Adrenal gland (tissue), 12 donors: Measurements from ENCODE around the gene SYK. TPM values are rescaled to one million over a fixed set of nuclear protein-coding genes. Genes with fewer than 3 reads are reported as not detected.

Experiments
- DNase-seq, 7 donors: peaks; one replicate each; pipeline ENCODE4 v3.0.0-alpha.2; 2019 to 2020
- H3K27ac ChIP-seq, 5 donors: fragments of 200-600 bp; sonication (generic) in 4 of 5; 1 replicate in 3 of 5; 2 replicates in 2 of 5; pipeline versions ENCODE4 v1.5.1 to v1.8.0; 2016 to 2020; ENCODE audit warnings: mild to moderate bottlenecking in 1 of 5
- H3K27me3 ChIP-seq: fragments of 200-600 bp; 2 replicates; pipeline ENCODE4 v1.8.0; 2021
- H3K36me3 ChIP-seq, 2 donors: fragments of 200-600 bp; replicated peaks in 1 of 2; 1 replicate in 1 of 2; 2 replicates in 1 of 2; pipeline versions ENCODE4 v1.5.1 to v1.8.0; 2018 to 2022
- H3K4me1 ChIP-seq, 2 donors: fragments of 200-600 bp; replicated peaks in 1 of 2; 1 replicate in 1 of 2; 2 replicates in 1 of 2; pipeline versions ENCODE4 v1.5.1 to v1.8.0; 2018 to 2021
- H3K4me3 ChIP-seq, 4 donors: fragments of 200-600 bp; sonication (generic) in 3 of 4; one replicate each; pipeline ENCODE4 v1.5.1; 2016 to 2018
- H3K9me3 ChIP-seq, 3 donors: fragments of 200-600 bp; sonication (generic) in 1 of 3; replicated peaks in 1 of 3; 1 replicate in 2 of 3; 2 replicates in 1 of 3; pipeline versions ENCODE4 v1.5.1 to v1.8.0; 2016 to 2021
- POLR2A ChIP-seq, 2 donors: fragments of 450-650 bp; IDR thresholded peaks; one replicate each; pipeline ENCODE4 v1.6.1; 2017; ENCODE audit warnings: antibody characterized with exemption in 2 of 2, mild to moderate bottlenecking in 2 of 2, moderate library complexity in 1 of 2
- WGBS, 4 donors: extraction: QIAGEN DNeasy Blood & Tissue Kit in 2 of 4; methylation state at CpG; one replicate each; pipeline versions ENCODE4 v1.1.5 to v1.1.7; 2013 to 2017; 5-methylcytosine and 5-hydroxymethylcytosine counted together
- intact Hi-C, 2 donors: fragments of 100-400 bp; cut with DNase I; formaldehyde crosslinking; loops; one replicate each; pipeline versions ENCODE4 v1.14.1 to v1.15.0; 2022 to 2023
- polyA plus RNA-seq, 3 donors: library from polyadenylated mRNA; stranded (reverse); fragments of 200-250 nt in 2 of 3; fragments of 350-450 nt in 1 of 3; fragmentation: Illumina TruSeq in 1 of 3; extraction: RNeasy Lipid Tissue Mini Kit (QIAGEN cat#74804) in 1 of 3; gene quantifications; one replicate each; pipeline ENCODE4 v1.2.3, GENCODE V29; 2013 to 2014
- total RNA-seq, 9 donors: library from RNA; depleted of rRNA in 4 of 9; stranded (reverse); fragments of >200 nt in 4 of 9; fragments of 120-200 nt in 1 of 9; fragmentation: NEBNext Ultra II Directional in 1 of 9; extraction: Animal tissue kit (Norgen Biotek cat#: 25700) in 1 of 9; gene quantifications; one replicate each; pipeline versions ENCODE4 v1.1.0 to v1.2.4, GENCODE V29; 2013 to 2023
- TF ChIP-seq, protein P1 (sequence below), 6 experiments: fragments of 450-650 bp in 4 of 6; fragments of 200-600 bp in 2 of 6; sonication (generic) in 1 of 6; IDR thresholded peaks; 1 replicate in 5 of 6; 2 replicates in 1 of 6; pipeline versions ENCODE4 v1.5.1 to v1.8.0; 2016 to 2021; ENCODE audit warnings: antibody characterized with exemption in 6 of 6, mild to moderate bottlenecking in 2 of 6, moderate library complexity in 1 of 6
- donor health status: healthy with polysubstance abuse.
- donor health status: Bipolar disorder and iron deficiency.
- donor health status: DM: yes; HTN: yes; CAD: no.
- donor health status: DM: no; HTN: no; CAD: no.
- donor health status: DM: no; HTN: no; CAD: no.
- donor health status: DM: yes; HTN: yes; CAD: no.

Gene SYK
- total and polyA plus RNA-seq, 12 donors: 2.0 to 21.5 (median 14.1) TPM

- no peaks in the 10 kb centered on the region for H3K9me3 ChIP-seq
- no peak overlapping the region for H3K4me3 ChIP-seq
- no peak overlapping the region for H3K27ac ChIP-seq
- no peaks in the 10 kb centered on the region for H3K27me3 ChIP-seq
- no peaks in the 10 kb centered on the region for H3K36me3 ChIP-seq
- no peaks in the 10 kb centered on the region for H3K4me1 ChIP-seq
- no peak for TF ChIP-seq POLR2A (IDR thresholded peaks at IDR 0.05)
- TF ChIP-seq, protein P1, sequence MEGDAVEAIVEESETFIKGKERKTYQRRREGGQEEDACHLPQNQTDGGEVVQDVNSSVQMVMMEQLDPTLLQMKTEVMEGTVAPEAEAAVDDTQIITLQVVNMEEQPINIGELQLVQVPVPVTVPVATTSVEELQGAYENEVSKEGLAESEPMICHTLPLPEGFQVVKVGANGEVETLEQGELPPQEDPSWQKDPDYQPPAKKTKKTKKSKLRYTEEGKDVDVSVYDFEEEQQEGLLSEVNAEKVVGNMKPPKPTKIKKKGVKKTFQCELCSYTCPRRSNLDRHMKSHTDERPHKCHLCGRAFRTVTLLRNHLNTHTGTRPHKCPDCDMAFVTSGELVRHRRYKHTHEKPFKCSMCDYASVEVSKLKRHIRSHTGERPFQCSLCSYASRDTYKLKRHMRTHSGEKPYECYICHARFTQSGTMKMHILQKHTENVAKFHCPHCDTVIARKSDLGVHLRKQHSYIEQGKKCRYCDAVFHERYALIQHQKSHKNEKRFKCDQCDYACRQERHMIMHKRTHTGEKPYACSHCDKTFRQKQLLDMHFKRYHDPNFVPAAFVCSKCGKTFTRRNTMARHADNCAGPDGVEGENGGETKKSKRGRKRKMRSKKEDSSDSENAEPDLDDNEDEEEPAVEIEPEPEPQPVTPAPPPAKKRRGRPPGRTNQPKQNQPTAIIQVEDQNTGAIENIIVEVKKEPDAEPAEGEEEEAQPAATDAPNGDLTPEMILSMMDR (IDR thresholded peaks at IDR 0.05): no peak
- 67 to 73% (median 71%) methylated on average over 3 of the region's 3 CpGs for WGBS, 4 donors
- DNase-seq: no peak
- intact Hi-C loops: no loop called here
These were observed 29.4 kb downstream of the SYK start for GRCh38 chr9:90830977-90831376.

- H3K36me3 ChIP-seq: no peaks in the 10 kb centered on the region
- no peaks in the 10 kb centered on the region for H3K4me1 ChIP-seq
- H3K9me3 ChIP-seq: no peaks in the 10 kb centered on the region
- DNase-seq: no peak
- H3K27ac ChIP-seq: no peak overlapping the region
- intact Hi-C loops: no loop called here
- WGBS, 4 donors: 75 to 82% (median 78%) methylated on average over 3 of the region's 3 CpGs
- no peak overlapping the region for H3K4me3 ChIP-seq
- no peaks in the 10 kb centered on the region for H3K27me3 ChIP-seq
- TF ChIP-seq, protein P1 (IDR thresholded peaks at IDR 0.05): no peak
- no peak for TF ChIP-seq POLR2A (IDR thresholded peaks at IDR 0.05)
These were observed 30.6 kb downstream of the SYK start for GRCh38 chr9:90832261-90832660.

GRCh38 chr9:90834828-90835595 is 33.4 kb downstream of the SYK start:
- intact Hi-C loops: no loop called here
- no peaks in the 10 kb centered on the region for H3K4me1 ChIP-seq
- no peak overlapping the region for H3K4me3 ChIP-seq
- H3K36me3 ChIP-seq: no peaks in the 10 kb centered on the region
- no peaks in the 10 kb centered on the region for H3K27me3 ChIP-seq
- H3K9me3 ChIP-seq: no peaks in the 10 kb centered on the region
- TF ChIP-seq, protein P1 (IDR thresholded peaks at IDR 0.05): no peak
- TF ChIP-seq POLR2A (IDR thresholded peaks at IDR 0.05): no peak
- 39 to 59% (median 48%) methylated on average over 8 of the region's 8 CpGs for WGBS, 4 donors
- no peak overlapping the region for H3K27ac ChIP-seq
- DNase-seq: peak in 2 of 7 donors; percentile 3 to 21

DNA sequence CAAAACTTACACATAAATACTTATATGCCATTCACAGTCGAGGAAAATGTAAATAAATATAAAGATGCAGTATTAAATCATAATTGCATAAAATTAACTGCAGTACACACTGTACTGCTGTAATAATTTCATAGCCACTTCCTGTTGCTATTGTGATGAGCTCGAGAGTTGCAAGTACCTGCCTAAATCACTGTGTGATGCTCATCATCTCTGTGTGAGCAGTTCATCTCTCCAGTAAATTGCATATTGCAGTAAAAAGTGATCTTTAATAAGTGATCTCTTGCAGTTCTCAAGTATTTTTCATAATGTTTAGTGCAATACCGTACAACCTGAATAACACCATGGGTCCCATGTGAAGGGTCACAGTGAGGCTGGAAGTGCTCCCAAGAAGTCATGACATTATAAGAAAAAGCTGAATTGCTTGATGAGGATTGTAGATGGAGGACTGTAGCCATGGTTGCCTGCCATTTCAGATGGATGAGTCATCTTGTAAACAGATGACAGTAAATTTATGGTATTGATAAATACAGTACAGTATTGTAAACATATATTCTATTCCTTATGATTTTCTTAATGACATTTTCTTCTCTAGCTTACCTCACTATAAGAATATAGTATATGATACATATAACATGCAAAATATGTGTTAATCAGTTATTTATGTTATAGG is 34.9 kb downstream of the SYK start:
- H3K4me3 ChIP-seq: no peak overlapping the region
- no peaks in the 10 kb centered on the region for H3K4me1 ChIP-seq
- H3K9me3 ChIP-seq: no peaks in the 10 kb centered on the region
- DNase-seq: no peak
- no peak for TF ChIP-seq POLR2A (IDR thresholded peaks at IDR 0.05)
- TF ChIP-seq, protein P1 (IDR thresholded peaks at IDR 0.05): no peak
- H3K27ac ChIP-seq: no peak overlapping the region
- no peaks in the 10 kb centered on the region for H3K27me3 ChIP-seq
- WGBS, 4 donors: 52 to 70% (median 56%) methylated on average over 3 of the region's 3 CpGs
- intact Hi-C loops: no loop called here
- no peaks in the 10 kb centered on the region for H3K36me3 ChIP-seq
